Measurements from ENCODE around the gene KIF25. TPM values are rescaled to one million over a fixed set of nuclear protein-coding genes. Genes with fewer than 3 reads are reported as not detected.
A peak's percentile ranks its signal among the peaks of the same experiment; 100 is the strongest.

The KIF25 gene
- total RNA-seq, 3 donors from 2014 or later = 0.14 to 1.1 (median 0.41) TPM

GRCh38 chr6:168053957-168054471 lies 56.5 kb downstream of the KIF25 start:
- Histone ChIP-seq H3K4me3 (no peak overlapping the region), H3K9me3 (no peaks in the 10 kb centered on the region), H3K36me3 (ENCODE audit: low read depth) (no peaks in the 10 kb centered on the region), H3K4me1 (ENCODE audit: low read depth) (peaks cover 3% of the 10 kb centered on the region)
- intact Hi-C loops (cut with DNase I, micrococcal nuclease) = no loop called here
- DNase-seq = peak in 1 of 3 donors; percentile 55
- no peak for TF ChIP-seq CTCF (IDR thresholded peaks at IDR 0.05)
- no peak for ATAC-seq

- Histone ChIP-seq H3K4me1 (ENCODE audit: low read depth) (peaks cover 3% of the 10 kb centered on the region), H3K9me3 (no peaks in the 10 kb centered on the region), H3K36me3 (ENCODE audit: low read depth) (no peaks in the 10 kb centered on the region), H3K4me3 (no peak overlapping the region)
- peak in 1 of 3 donors; percentile 46 for DNase-seq
- intact Hi-C loops (cut with DNase I, micrococcal nuclease) = no loop called here
- no peak for ATAC-seq
- TF ChIP-seq CTCF (IDR thresholded peaks at IDR 0.05) = no peak
These were observed 57.5 kb downstream of the KIF25 start for GRCh38 chr6:168054765-168055560.

- peaks cover 3% of the 10 kb centered on the region for H3K4me1 ChIP-seq (ENCODE audit: low read depth)
- intact Hi-C loops (cut with DNase I, micrococcal nuclease) = no loop called here
- no peak overlapping the region for H3K4me3 ChIP-seq
- no peak for TF ChIP-seq CTCF (IDR thresholded peaks at IDR 0.05)
- H3K36me3 ChIP-seq (ENCODE audit: low read depth) = no peaks in the 10 kb centered on the region
- ATAC-seq (no peak), DNase-seq (no peak)
- H3K9me3 ChIP-seq = no peaks in the 10 kb centered on the region
These were observed 58.4 kb downstream of the KIF25 start for GRCh38 chr6:168055696-168056489.

GRCh38 chr6:168056892-168057527 lies 59.5 kb downstream of the KIF25 start:
- no peak for TF ChIP-seq CTCF (IDR thresholded peaks at IDR 0.05)
- Histone ChIP-seq H3K9me3 (no peaks in the 10 kb centered on the region), H3K4me1 (ENCODE audit: low read depth) (peaks cover 3% of the 10 kb centered on the region), H3K4me3 (no peak overlapping the region), H3K36me3 (ENCODE audit: low read depth) (no peaks in the 10 kb centered on the region)
- DNase-seq = no peak
- ATAC-seq = no peak
- intact Hi-C loops (cut with DNase I, micrococcal nuclease) = no loop called here

GRCh38 chr6:168057836-168058235 lies 60.4 kb downstream of the KIF25 start:
- no peak for ATAC-seq
- H3K4me1 ChIP-seq (ENCODE audit: low read depth) = no peaks in the 10 kb centered on the region
- H3K9me3 ChIP-seq = no peaks in the 10 kb centered on the region
- H3K36me3 ChIP-seq (ENCODE audit: low read depth) = no peaks in the 10 kb centered on the region
- H3K4me3 ChIP-seq = no peak overlapping the region
- intact Hi-C loops (cut with DNase I, micrococcal nuclease) = no loop called here
- no peak for TF ChIP-seq CTCF (IDR thresholded peaks at IDR 0.05)
- DNase-seq = no peak

Measured in mucosa of descending colon (tissue), 3 donors.